MM.1S (cell line): ENCODE data around the gene POLR2H.

Experiments used
- CTCF ChIP-seq: fragments of 300-600 bp; sonication (generic); IDR thresholded peaks from 2 replicates; pipeline ENCODE4 v1.5.1; 2016; ENCODE audit warnings: antibody characterized with exemption, low read length, mixed read lengths
- EZH2 ChIP-seq: fragments of 300-600 bp; sonication (generic); optimal IDR thresholded peaks from 2 replicates; pipeline ENCODE3; 2017; ENCODE audit warnings: low read depth, mild to moderate bottlenecking, antibody characterized with exemption, low read length, mixed read lengths

GRCh38 chr3:184333190-184333589 lies 28.3 kb upstream of the POLR2H start:
- TF ChIP-seq CTCF (no peak), EZH2 (no peak)
